WI38 (cell line): ENCODE measurements around the gene STXBP6.

ENCODE experiments used
- H3K4me3 ChIP-seq: 2 replicates; pipeline ENCODE4 v1.5.1; 2011; ENCODE audit warnings: low read depth, mild to moderate bottlenecking, control low read depth, low read length
- TF ChIP-seq, protein P1 (sequence below): IDR thresholded peaks from 2 replicates; pipeline ENCODE4 v1.5.1; 2012; ENCODE audit warnings: low read depth, mild to moderate bottlenecking, control low read depth, low read length

The STXBP6 gene

DNA sequence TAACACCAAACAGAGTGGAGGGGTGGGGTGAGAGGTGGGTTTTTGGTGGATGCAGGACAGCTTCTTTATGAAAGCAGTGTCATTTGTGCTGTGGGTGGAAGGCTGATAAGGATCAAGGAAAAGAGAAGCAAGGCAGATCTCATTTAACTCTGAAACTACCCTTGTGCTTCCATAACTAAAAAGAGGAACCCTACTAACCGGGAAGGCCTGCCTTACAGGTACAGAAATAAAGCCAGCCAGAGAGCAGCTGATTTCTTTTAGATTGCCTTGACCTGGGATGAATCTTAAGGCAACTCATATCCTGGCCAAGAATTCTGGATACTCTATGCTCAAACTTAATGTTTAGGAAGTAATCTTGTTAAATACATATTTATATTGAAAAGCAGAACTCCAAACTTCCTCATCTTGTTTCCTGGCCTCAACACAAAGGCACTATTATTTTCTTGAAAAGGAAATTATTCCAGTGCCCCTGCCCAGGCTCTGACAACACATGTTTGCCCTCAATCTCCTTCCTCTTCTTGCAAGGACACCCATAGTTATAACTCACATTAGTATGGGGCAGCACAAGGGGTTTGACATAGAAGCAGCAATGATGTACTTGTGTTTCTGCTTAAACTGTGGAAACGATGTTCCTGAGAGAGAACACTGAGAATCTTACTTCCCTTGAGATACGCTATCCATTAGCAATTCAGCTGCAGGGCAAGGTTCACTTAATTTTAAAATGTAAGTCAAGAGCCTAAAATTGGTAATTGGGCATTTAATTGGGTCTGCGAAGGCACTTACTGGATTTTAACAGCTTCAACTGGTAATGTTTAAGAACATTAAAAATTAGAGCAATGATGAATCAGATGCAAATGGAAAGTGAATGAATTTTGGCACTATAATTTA is 173.7 kb downstream of the STXBP6 start:
- no peak overlapping the region for H3K4me3 ChIP-seq
- TF ChIP-seq, protein P1, sequence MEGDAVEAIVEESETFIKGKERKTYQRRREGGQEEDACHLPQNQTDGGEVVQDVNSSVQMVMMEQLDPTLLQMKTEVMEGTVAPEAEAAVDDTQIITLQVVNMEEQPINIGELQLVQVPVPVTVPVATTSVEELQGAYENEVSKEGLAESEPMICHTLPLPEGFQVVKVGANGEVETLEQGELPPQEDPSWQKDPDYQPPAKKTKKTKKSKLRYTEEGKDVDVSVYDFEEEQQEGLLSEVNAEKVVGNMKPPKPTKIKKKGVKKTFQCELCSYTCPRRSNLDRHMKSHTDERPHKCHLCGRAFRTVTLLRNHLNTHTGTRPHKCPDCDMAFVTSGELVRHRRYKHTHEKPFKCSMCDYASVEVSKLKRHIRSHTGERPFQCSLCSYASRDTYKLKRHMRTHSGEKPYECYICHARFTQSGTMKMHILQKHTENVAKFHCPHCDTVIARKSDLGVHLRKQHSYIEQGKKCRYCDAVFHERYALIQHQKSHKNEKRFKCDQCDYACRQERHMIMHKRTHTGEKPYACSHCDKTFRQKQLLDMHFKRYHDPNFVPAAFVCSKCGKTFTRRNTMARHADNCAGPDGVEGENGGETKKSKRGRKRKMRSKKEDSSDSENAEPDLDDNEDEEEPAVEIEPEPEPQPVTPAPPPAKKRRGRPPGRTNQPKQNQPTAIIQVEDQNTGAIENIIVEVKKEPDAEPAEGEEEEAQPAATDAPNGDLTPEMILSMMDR = no peak

DNA sequence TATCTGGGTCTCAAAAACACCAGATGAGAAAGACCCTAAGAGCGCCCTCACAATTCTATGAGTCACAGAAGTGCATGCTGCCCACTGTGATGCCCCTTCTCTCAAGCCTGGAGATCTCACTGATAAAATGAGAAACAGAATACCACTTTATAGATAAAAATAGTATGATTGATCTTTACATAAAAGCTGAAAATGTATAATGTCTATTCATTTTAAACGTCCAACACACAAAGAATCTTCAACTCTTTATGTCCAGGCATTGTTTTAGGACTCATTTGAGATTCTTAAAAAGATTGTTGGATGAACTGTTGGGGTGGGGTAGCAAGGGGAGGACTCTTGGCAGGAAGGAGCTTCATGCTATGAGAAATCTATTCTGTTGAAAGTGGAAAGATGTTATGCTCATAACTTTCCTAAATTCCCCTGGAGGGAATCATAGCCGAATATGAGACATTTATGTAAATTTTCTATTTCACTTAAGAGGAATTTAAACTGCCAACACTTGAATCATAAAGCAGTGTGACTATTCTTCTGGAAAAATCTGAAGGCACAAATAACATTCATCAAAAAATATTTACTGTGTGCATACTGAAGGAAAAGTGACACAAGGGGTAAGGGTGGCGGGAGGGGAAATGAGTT is 174.6 kb downstream of the STXBP6 start:
- TF ChIP-seq, protein P1 = no peak
- no peak overlapping the region for H3K4me3 ChIP-seq

DNA sequence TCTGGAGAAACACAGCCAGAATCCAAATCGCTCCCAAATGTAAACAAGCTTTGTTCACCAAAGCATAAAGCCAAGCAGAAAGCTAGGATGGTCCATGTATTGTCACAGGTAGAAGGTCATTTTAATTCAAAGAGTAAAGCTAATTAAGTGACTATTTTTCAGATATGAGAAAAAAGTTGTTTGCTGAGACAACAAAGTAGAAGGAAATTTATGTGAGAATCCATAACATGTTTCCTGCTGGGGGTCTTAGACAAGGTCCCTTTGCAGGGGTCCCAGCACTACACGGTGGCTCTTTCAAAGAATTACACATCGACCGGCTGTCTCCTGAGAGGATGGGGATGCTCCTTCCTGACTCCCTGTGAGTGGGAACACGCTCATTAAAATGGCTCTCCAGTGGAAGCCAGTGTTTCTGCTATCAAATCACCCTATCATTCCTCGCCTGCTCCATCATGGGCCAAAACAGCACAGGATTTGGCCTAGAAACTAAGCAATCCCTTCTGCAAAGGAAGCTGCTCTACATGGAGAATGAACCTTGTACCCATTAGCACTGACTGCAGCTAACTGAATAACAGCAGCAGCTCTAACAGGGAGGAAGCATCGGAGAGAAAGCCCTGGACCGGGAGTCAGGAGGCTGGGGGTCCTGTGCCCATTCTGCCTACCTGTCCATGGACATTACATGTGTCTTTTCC is 175.3 kb downstream of the STXBP6 start:
- TF ChIP-seq, protein P1 = no peak
- no peak overlapping the region for H3K4me3 ChIP-seq

DNA sequence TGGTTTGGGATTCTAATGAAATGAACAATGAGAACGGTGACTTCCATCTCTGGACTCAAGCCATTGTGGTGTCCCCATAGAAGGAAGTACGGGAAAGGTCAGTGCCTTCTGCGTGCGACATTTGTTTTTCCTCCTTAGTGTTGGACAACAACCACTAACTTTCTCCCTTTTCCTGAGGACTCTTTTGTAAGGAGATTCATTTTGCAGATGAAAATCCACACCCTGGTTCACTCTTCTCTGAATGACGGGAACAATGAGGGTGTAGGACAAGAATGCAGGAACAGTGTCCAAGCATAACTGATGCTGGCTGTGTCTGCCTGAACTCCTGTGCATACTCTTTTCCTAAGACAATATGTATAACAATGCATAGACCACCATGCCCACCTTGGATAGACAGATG is 176.4 kb downstream of the STXBP6 start:
- no peak overlapping the region for H3K4me3 ChIP-seq
- TF ChIP-seq, protein P1 = no peak

DNA sequence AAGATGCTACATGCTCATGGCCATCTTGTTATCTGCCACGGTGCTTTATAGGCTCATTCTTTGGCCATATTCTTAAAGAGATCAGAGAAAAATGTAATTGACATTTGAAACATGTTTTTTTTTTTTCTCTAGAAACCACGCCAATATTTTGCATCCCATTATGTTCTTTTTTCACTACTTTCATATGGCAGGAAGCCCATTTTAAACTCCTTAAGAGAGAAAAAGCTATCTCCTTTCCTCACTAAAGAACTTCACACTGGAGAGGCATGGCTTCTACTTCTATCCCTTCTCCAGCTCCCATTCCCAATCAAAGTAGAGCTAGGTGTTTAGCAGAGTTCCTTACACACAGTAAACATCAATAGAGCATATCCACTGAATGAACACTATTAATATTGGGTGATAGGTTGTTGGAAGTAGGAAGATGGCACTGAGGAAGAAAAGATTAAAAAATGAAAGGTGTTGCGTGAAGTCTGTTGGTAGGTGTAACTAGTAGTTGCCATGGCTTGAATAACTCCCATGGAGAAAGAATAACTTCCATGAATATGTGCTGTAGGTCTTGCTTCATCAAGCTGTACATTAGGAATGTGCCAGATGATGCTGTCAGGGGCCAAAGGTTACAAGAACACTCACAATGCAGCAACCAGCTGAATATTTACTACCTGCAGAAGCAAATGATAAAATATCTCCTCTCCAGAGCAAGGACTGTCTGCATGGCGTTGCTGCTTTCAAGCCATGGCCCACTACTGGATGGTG is 178.8 kb downstream of the STXBP6 start:
- TF ChIP-seq, protein P1 = no peak
- no peak overlapping the region for H3K4me3 ChIP-seq

DNA sequence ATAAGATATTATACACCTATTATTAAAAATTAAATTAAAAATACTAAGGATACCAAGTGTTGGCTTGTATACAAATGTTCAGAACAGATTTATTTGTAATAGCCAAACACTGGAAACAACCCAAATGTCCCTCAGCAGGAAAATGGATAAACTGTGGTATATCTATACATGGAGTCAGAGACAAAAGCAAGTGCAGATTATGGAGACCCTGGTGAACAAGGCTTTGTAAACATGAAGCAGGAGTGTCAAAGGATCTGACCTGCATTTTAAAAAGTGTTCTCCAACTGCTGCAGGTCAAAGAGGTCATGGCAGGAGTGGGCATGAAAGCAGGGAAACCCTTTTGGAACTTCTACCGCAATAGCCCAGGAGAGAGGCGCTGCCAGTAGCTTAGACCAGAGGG is 181.6 kb downstream of the STXBP6 start:
- no peak overlapping the region for H3K4me3 ChIP-seq
- TF ChIP-seq, protein P1 = no peak
